Islet of Langerhans (tissue), 1 donor: ENCODE results near the gene VILL.
"Not testable (repeated sequence)": the region's sequence is repeated elsewhere in the genome, so short reads cannot be mapped to it uniquely, and the experiment has no call there.

Experiments used
- FAIRE-seq: peaks from one replicate; lab custom pipeline; 2011; peaks lifted over from hg19 to GRCh38; lab: Jason Lieb, UNC

VILL gene

GRCh38 chr3:38018296-38019266 lies 28.0 kb downstream of the VILL start:
- no peak for FAIRE-seq

GRCh38 chr3:38019658-38020341 lies 29.2 kb downstream of the VILL start:
- FAIRE-seq, result no peak

- FAIRE-seq, result no peak
Measured at GRCh38 chr3:38020342-38020726, 29.7 kb downstream of the VILL start.

GRCh38 chr3:38021196-38021595 lies 30.6 kb downstream of the VILL start:
- no peak for FAIRE-seq

GRCh38 chr3:38022301-38022700 lies 31.7 kb downstream of the VILL start:
- no peak for FAIRE-seq

- FAIRE-seq, result no peak
Measured at GRCh38 chr3:38022896-38023709, 32.5 kb downstream of the VILL start.

GRCh38 chr3:38026856-38027255 lies 36.3 kb downstream of the VILL start:
- FAIRE-seq, result no peak

- FAIRE-seq, result no peak
Measured at GRCh38 chr3:38027466-38028465, 37.2 kb downstream of the VILL start.

- no peak for FAIRE-seq
Measured at GRCh38 chr3:38028621-38029361, 38.2 kb downstream of the VILL start.

- FAIRE-seq, result no peak
Measured at GRCh38 chr3:38029400-38030125, 39.0 kb downstream of the VILL start, which contains the start of gene PLCD1. Gene PLCD1, minus strand, starts transcription at chr3:38029642. Its CDS starts 103 bp downstream, at chr3:38029539.

GRCh38 chr3:38030126-38031021 lies 39.8 kb downstream of the VILL start:
- no peak for FAIRE-seq

GRCh38 chr3:38031022-38031994 lies 40.7 kb downstream of the VILL start:
- no peak for FAIRE-seq

GRCh38 chr3:38032328-38032865 lies 41.8 kb downstream of the VILL start:
- no peak for FAIRE-seq

GRCh38 chr3:38033586-38033985 lies 43.0 kb downstream of the VILL start:
- FAIRE-seq, result not testable (repeated sequence)

- FAIRE-seq, result not testable (repeated sequence)
Measured at GRCh38 chr3:38034335-38034734, 43.7 kb downstream of the VILL start.

GRCh38 chr3:38036286-38036685 lies 45.7 kb downstream of the VILL start:
- FAIRE-seq, result no peak

- FAIRE-seq, result no peak
Measured at GRCh38 chr3:38036906-38037305, 46.3 kb downstream of the VILL start.
